GM23338 (cell line): ENCODE measurements around the gene C11orf71. TPM values are rescaled to one million over a fixed set of nuclear protein-coding genes. Genes with fewer than 3 reads are reported as not detected.

ENCODE experiments used
- ATAC-seq: fragments of 200-7000 bp; cut with Tn5 transposase; 3 replicates; pipeline ENCODE4 v1.9.1; 2020
- DNase-seq: peaks from one replicate; pipeline ENCODE4 v3.0.0-alpha.2; 2015; ENCODE audit warnings: low spot score
- H2AFZ ChIP-seq: fragments of 200-600 bp; sonication (generic); 2 replicates; pipeline ENCODE4 v1.8.0; 2016; ENCODE audit warnings: antibody characterized with exemption, mild to moderate bottlenecking, moderate library complexity
- H3F3A ChIP-seq: fragments of 200-600 bp; sonication (generic); replicated peaks from 2 replicates; pipeline ENCODE4 v1.8.0; 2017; ENCODE audit warnings: antibody characterized with exemption, mixed run types, low read depth
- H3K27ac ChIP-seq: fragments of 200-600 bp; sonication (generic); 2 replicates; pipeline ENCODE4 v1.6.1; 2016; ENCODE audit warnings: low read depth
- H3K27me3 ChIP-seq: fragments of 200-600 bp; sonication (generic); 2 replicates; pipeline ENCODE4 v1.8.0; 2016; ENCODE audit warnings: mild to moderate bottlenecking, mixed run types, moderate library complexity; ENCODE audit not compliant: insufficient read depth
- H3K36me3 ChIP-seq: fragments of 200-600 bp; sonication (generic); 2 replicates; pipeline ENCODE4 v1.8.0; 2016; ENCODE audit warnings: mild to moderate bottlenecking; ENCODE audit not compliant: insufficient read depth
- H3K4me1 ChIP-seq: fragments of 200-600 bp; sonication (generic); 2 replicates; pipeline ENCODE4 v1.8.0; 2016; ENCODE audit warnings: mild to moderate bottlenecking, moderate library complexity; ENCODE audit not compliant: insufficient read depth
- H3K4me2 ChIP-seq: fragments of 200-600 bp; sonication (generic); 2 replicates; pipeline ENCODE4 v1.7.1; 2017; ENCODE audit warnings: mixed run types
- H3K4me3 ChIP-seq: fragments of 200-600 bp; sonication (generic); 2 replicates; pipeline ENCODE4 v1.6.1; 2016; ENCODE audit warnings: mixed run types
- H3K79me2 ChIP-seq: fragments of 200-600 bp; sonication (generic); replicated peaks from 2 replicates; pipeline ENCODE4 v1.8.0; 2017; ENCODE audit warnings: mild to moderate bottlenecking; ENCODE audit not compliant: insufficient read depth
- H3K9me2 ChIP-seq: fragments of 200-600 bp; sonication (generic); 2 replicates; pipeline ENCODE4 v1.8.0; 2017; ENCODE audit not compliant: insufficient read depth
- H4K20me1 ChIP-seq: fragments of 200-600 bp; sonication (generic); replicated peaks from 2 replicates; pipeline ENCODE4 v1.8.0; 2017; ENCODE audit warnings: mild to moderate bottlenecking; ENCODE audit not compliant: insufficient read depth
- H3K27ac Mint-ChIP-seq: 2 replicates; pipeline ENCODE4 v1.8.0; 2020; ENCODE audit warnings: inconsistent platforms, mild to moderate bottlenecking, moderate library complexity, mixed read lengths
- H3K27me3 Mint-ChIP-seq: 3 replicates; pipeline ENCODE4 v1.8.0; 2022; ENCODE audit warnings: low read depth, mild to moderate bottlenecking, moderate library complexity, mixed read lengths, inconsistent platforms; ENCODE audit not compliant: insufficient read depth, poor library complexity
- H3K36me3 Mint-ChIP-seq: 3 replicates; pipeline ENCODE4 v1.8.0; 2021; ENCODE audit warnings: low read depth, mild to moderate bottlenecking, inconsistent platforms, moderate library complexity, mixed read lengths
- H3K4me1 Mint-ChIP-seq: 3 replicates; pipeline ENCODE4 v1.8.0; 2020; ENCODE audit warnings: mild to moderate bottlenecking, inconsistent platforms, mixed read lengths
- H3K4me3 Mint-ChIP-seq: 3 replicates; pipeline ENCODE4 v1.8.0; 2021; ENCODE audit warnings: moderate library complexity, mild to moderate bottlenecking, inconsistent platforms, mixed read lengths
- H3K9me3 Mint-ChIP-seq: 3 replicates; pipeline ENCODE4 v1.8.0; 2020; ENCODE audit warnings: moderate library complexity, mild to moderate bottlenecking, inconsistent platforms, mixed read lengths
- CREB1 ChIP-seq: fragments of 250-450 bp; sonication (Bioruptor Pico); IDR thresholded peaks from 2 replicates; pipeline ENCODE4 v1.5.0; 2020; ENCODE audit warnings: low read depth, mild to moderate bottlenecking, moderate library complexity
- CTCF ChIP-seq, 2 experiments: fragments of 200-600 bp in 1 of 2; sonication (generic) in 1 of 2; conservative IDR thresholded peaks; 2 replicates each; pipeline versions ENCODE4 v1.5.1 to v1.6.1; 2016 to 2017; ENCODE audit warnings: antibody characterized with exemption in 2 of 2, low read depth in 2 of 2, mild to moderate bottlenecking in 2 of 2, moderate library complexity in 1 of 2
- ETS1 ChIP-seq: IDR thresholded peaks from 2 replicates; pipeline ENCODE4 v1.6.1; 2016; ENCODE audit warnings: antibody characterized with exemption
- EZH2 ChIP-seq: fragments of 200-600 bp; sonication (generic); IDR thresholded peaks from one replicate; pipeline ENCODE4 v1.8.0; 2017; ENCODE audit warnings: antibody characterized with exemption, mild to moderate bottlenecking, low read depth; ENCODE audit not compliant: unreplicated experiment
- EZH2phosphoT487 ChIP-seq: fragments of 200-600 bp; sonication (generic); IDR thresholded peaks from one replicate; pipeline ENCODE4 v1.8.1; 2018; ENCODE audit warnings: antibody characterized with exemption; ENCODE audit not compliant: unreplicated experiment
- JUNB ChIP-seq: IDR thresholded peaks from one replicate; pipeline ENCODE4 v1.6.1; 2016; ENCODE audit warnings: antibody characterized with exemption; ENCODE audit not compliant: unreplicated experiment
- NANOG ChIP-seq: IDR thresholded peaks from 2 replicates; pipeline ENCODE4 v1.6.1; 2016; ENCODE audit warnings: antibody characterized with exemption, borderline replicate concordance
- POLR2AphosphoS5 ChIP-seq: IDR thresholded peaks from 2 replicates; pipeline ENCODE4 v1.6.1; 2016; ENCODE audit warnings: antibody characterized with exemption, low read depth
- REST ChIP-seq: IDR thresholded peaks from one replicate; pipeline ENCODE4 v1.6.1; 2018; ENCODE audit warnings: antibody characterized with exemption; ENCODE audit not compliant: unreplicated experiment
- STAT1 ChIP-seq: IDR thresholded peaks from one replicate; pipeline ENCODE4 v1.6.1; 2016; ENCODE audit warnings: antibody characterized with exemption; ENCODE audit not compliant: unreplicated experiment
- ZNF114 ChIP-seq: fragments of 250-450 bp; sonication (Bioruptor Pico); IDR thresholded peaks from 2 replicates; pipeline ENCODE4 v1.5.0; 2020; ENCODE audit warnings: mild to moderate bottlenecking, moderate library complexity
- ZNF331 ChIP-seq: fragments of 250-450 bp; sonication (Bioruptor Pico); IDR thresholded peaks from 2 replicates; pipeline ENCODE4 v1.5.0; 2020; ENCODE audit warnings: low read depth, mild to moderate bottlenecking, moderate library complexity
- polyA plus RNA-seq: library from polyadenylated mRNA; unstranded; fragments of >200 nt; fragmentation: Nextera tagmentation; extraction: Ambion mirVana; gene quantifications from 2 replicates; pipeline ENCODE4 v1.2.1, GENCODE V29; 2016
- total RNA-seq: library from RNA; depleted of rRNA; stranded (reverse); fragments of >200 nt; shearing (Covaris generic); gene quantifications from 2 replicates; pipeline ENCODE4 v1.2.3, GENCODE V29; 2014

Gene C11orf71
- total and polyA plus RNA-seq, 2 experiments from 2014 or later = 5.8 to 8.7 TPM

- TF ChIP-seq REST = no peak
- no peak for TF ChIP-seq CREB1 (CRISPR knock-in tag)
- no peak for TF ChIP-seq ETS1
- no peak for TF ChIP-seq NANOG
These were observed 1.9 kb downstream of the C11orf71 start (continued) for GRCh38 chr11:114398303-114398920.

GRCh38 chr11:114397349-114397982 lies 2.8 kb downstream of the C11orf71 start:
- Mint-ChIP-seq H3K9me3 (no peaks in the 10 kb centered on the region), H3K4me1 (peaks cover 33% of the 10 kb centered on the region), H3K36me3 (peaks cover 7% of the 10 kb centered on the region), H3K27ac (no peak overlapping the region), H3K27me3 (peaks cover 17% of the 10 kb centered on the region), H3K4me3 (no peak overlapping the region)
- Histone ChIP-seq H3K4me1 (peaks cover 28% of the 10 kb centered on the region), H3K4me3 (no peak overlapping the region), H3K79me2 (peaks cover 28% of the 10 kb centered on the region), H4K20me1 (no peaks in the 10 kb centered on the region), H3K9me2 (no peaks in the 10 kb centered on the region), H3K4me2 (no peak overlapping the region), H3K27me3 (no peaks in the 10 kb centered on the region), H2AFZ (no peak overlapping the region), H3F3A (no peaks in the 10 kb centered on the region), H3K27ac (no peak overlapping the region), H3K36me3 (no peaks in the 10 kb centered on the region; the same call in 1 of the 2 replicates)
- DNase-seq = no peak
- no peak for ATAC-seq
- TF ChIP-seq NANOG (no peak), ETS1 (no peak), ZNF114 (CRISPR knock-in tag) (no peak), EZH2phosphoT487 (no peak), POLR2AphosphoS5 (no peak), STAT1 (no peak), JUNB (no peak), ZNF331 (CRISPR knock-in tag) (no peak), EZH2 (no peak), CTCF (conservative IDR thresholded peaks at IDR 0.05; ENCODE audit: low read depth in 2 of 2) (no peak)
